Endothelial cell of umbilical vein (primary cell): ENCODE results near the gene NPIPA2. TPM values are rescaled to one million over a fixed set of nuclear protein-coding genes. Genes with fewer than 3 reads are reported as not detected.
"Not testable (repeated sequence)": the region's sequence is repeated elsewhere in the genome, so short reads cannot be mapped to it uniquely, and the experiment has no call there.

Source experiments
- BruUV-seq: library from RNA; stranded (reverse); fragments of 400-500 nt; replicated peaks from 2 replicates; lab custom pipeline; 2021; lab: Mats Ljungman, UMichigan
- CTCF ChIA-PET: fragments of 300-600, 350-600 bp; sonication (Branson Sonifier 250); formaldehyde crosslinking; loops from one replicate; lab custom pipeline; 2021; ENCODE audit warnings: antibody characterized with exemption, inconsistent platforms; lab: Charles Lee
- POLR2A ChIA-PET: fragments of 300-600, 350-600 bp; sonication (Branson Sonifier 250); formaldehyde crosslinking; loops from one replicate; lab custom pipeline; 2021; ENCODE audit warnings: antibody characterized with exemption, inconsistent platforms; lab: Charles Lee
- DNase-seq: peaks from one replicate; pipeline ENCODE4 v3.0.0-alpha.2; 2011; ENCODE audit warnings: low read depth, low spot score
- FAIRE-seq: peaks from 2 replicates; lab custom pipeline; 2011; peaks lifted over from hg19 to GRCh38; lab: Jason Lieb, UNC
- H2AFZ ChIP-seq: 2 replicates; pipeline ENCODE4 v1.6.0; 2012; ENCODE audit warnings: low read depth, low read length, control low read depth, inconsistent platforms
- H3K27ac ChIP-seq: 2 replicates; pipeline ENCODE4 v1.5.1; 2011; ENCODE audit warnings: low read depth, mild to moderate bottlenecking, control low read depth, low read length, moderate library complexity; ENCODE audit not compliant: insufficient read depth
- H3K27me3 ChIP-seq, 2 experiments: 2 replicates each; pipeline versions ENCODE4 v1.6.0 to v1.6.1; 2011; ENCODE audit warnings: low read length in 2 of 2, mixed read lengths in 1 of 2; ENCODE audit not compliant: control insufficient read depth in 2 of 2, insufficient read depth in 2 of 2
- H3K36me3 ChIP-seq, 2 experiments: 2 replicates in 1 of 2; 3 replicates in 1 of 2; pipeline ENCODE4 v1.5.1; 2011; ENCODE audit warnings: low read length in 2 of 2, mild to moderate bottlenecking in 1 of 2, moderate library complexity in 1 of 2; ENCODE audit not compliant: control insufficient read depth in 2 of 2, insufficient read depth in 2 of 2; ENCODE audit errors: extremely low read depth in 1 of 2
- H3K4me1 ChIP-seq: 3 replicates; pipeline ENCODE4 v1.5.1; 2011; ENCODE audit warnings: mild to moderate bottlenecking, low read length; ENCODE audit not compliant: control insufficient read depth, insufficient read depth; ENCODE audit errors: extremely low read depth
- H3K4me2 ChIP-seq: 2 replicates; pipeline ENCODE4 v1.6.1; 2011; ENCODE audit warnings: low read length, control low read depth, mixed read lengths; ENCODE audit not compliant: insufficient read depth
- H3K4me3 ChIP-seq, 3 experiments: fragments of 200-600 bp in 1 of 3; sonication (generic), shearing (Covaris generic) in 1 of 3; replicated peaks in 1 of 3; 2 replicates each; pipeline ENCODE4 v1.5.1; 2011 to 2016; ENCODE audit warnings: control low read depth in 3 of 3, low read length in 3 of 3, mild to moderate bottlenecking in 2 of 3, inconsistent platforms in 1 of 3, low read depth in 1 of 3, moderate library complexity in 1 of 3; ENCODE audit not compliant: insufficient read depth in 1 of 3
- H3K79me2 ChIP-seq: 2 replicates; pipeline ENCODE4 v1.6.0; 2012; ENCODE audit warnings: low read length, inconsistent platforms; ENCODE audit not compliant: control insufficient read depth, insufficient read depth
- H3K9ac ChIP-seq: replicated peaks from 2 replicates; pipeline ENCODE3; 2011; ENCODE audit warnings: low read length, control low read depth; ENCODE audit not compliant: insufficient read depth; ENCODE audit errors: extremely low read depth
- H3K9me1 ChIP-seq: replicated peaks from 3 replicates; pipeline ENCODE4 v1.6.0; 2011; ENCODE audit warnings: mild to moderate bottlenecking, low read length; ENCODE audit not compliant: control insufficient read depth, insufficient read depth; ENCODE audit errors: extremely low read depth
- H3K9me3 ChIP-seq: replicated peaks from 2 replicates; pipeline ENCODE4 v1.5.1; 2012; ENCODE audit warnings: low read length, inconsistent platforms; ENCODE audit not compliant: control insufficient read depth, insufficient read depth
- H4K20me1 ChIP-seq: replicated peaks from 2 replicates; pipeline ENCODE3; 2011; ENCODE audit warnings: mild to moderate bottlenecking, low read length; ENCODE audit not compliant: control insufficient read depth, insufficient read depth; ENCODE audit errors: extremely low read depth
- dilution Hi-C: fragments of 300-500 bp; cut with MboI; formaldehyde crosslinking; loops from one replicate; pipeline ENCODE4 v1.15.0; 2019; ENCODE audit warnings: low sequenced_read_pairs; ENCODE audit not compliant: extremely low pct_ligation_motif_present
- intact Hi-C: fragments of 100-400 bp; cut with micrococcal nuclease; formaldehyde crosslinking; loops from one replicate; pipeline ENCODE4 v1.10.0; 2022
- polyA plus RNA-seq, 4 experiments: library from polyadenylated mRNA; depleted of rRNA in 3 of 4; stranded (reverse) in 3 of 4; unstranded in 1 of 4; fragments of >200 nt; gene quantifications; 2 replicates each; pipeline versions ENCODE4 v1.2.1 to v1.2.3, GENCODE V29; 2011 to 2012; ENCODE audit warnings: missing spikeins in 1 of 4
- total RNA-seq: library from RNA; stranded (reverse); gene quantifications from 2 replicates; pipeline ENCODE4 v1.2.3, GENCODE V29; 2021

The NPIPA2 gene
- total and polyA plus RNA-seq, 2 donors (not counting 3 experiments of a cell fraction or from before 2014, with no cell fraction given) = 1.1 to 6.9 TPM

GRCh38 chr16:14779368-14779877 lies 37.1 kb downstream of the NPIPA2 start:
- H3K9me1 ChIP-seq, H3K9me3 ChIP-seq, DNase-seq, H3K4me1 ChIP-seq, H3K4me3 ChIP-seq, H4K20me1 ChIP-seq, H3K27ac ChIP-seq, H3K9ac ChIP-seq, H3K79me2 ChIP-seq, intact Hi-C loops, CTCF ChIA-PET, H3K36me3 ChIP-seq, BruUV-seq, POLR2A ChIA-PET, H3K4me2 ChIP-seq, dilution Hi-C loops, FAIRE-seq, H2AFZ ChIP-seq, H3K27me3 ChIP-seq: not testable (repeated sequence)

GRCh38 chr16:14786180-14786579 lies 43.8 kb downstream of the NPIPA2 start:
- DNase-seq, H2AFZ ChIP-seq, H3K27ac ChIP-seq, intact Hi-C loops, H3K9me3 ChIP-seq, H3K27me3 ChIP-seq, H3K4me1 ChIP-seq, dilution Hi-C loops, H3K79me2 ChIP-seq, H3K4me2 ChIP-seq, H4K20me1 ChIP-seq, H3K4me3 ChIP-seq, H3K9me1 ChIP-seq, H3K9ac ChIP-seq, POLR2A ChIA-PET, CTCF ChIA-PET, FAIRE-seq, H3K36me3 ChIP-seq, BruUV-seq: not testable (repeated sequence)

DNA sequence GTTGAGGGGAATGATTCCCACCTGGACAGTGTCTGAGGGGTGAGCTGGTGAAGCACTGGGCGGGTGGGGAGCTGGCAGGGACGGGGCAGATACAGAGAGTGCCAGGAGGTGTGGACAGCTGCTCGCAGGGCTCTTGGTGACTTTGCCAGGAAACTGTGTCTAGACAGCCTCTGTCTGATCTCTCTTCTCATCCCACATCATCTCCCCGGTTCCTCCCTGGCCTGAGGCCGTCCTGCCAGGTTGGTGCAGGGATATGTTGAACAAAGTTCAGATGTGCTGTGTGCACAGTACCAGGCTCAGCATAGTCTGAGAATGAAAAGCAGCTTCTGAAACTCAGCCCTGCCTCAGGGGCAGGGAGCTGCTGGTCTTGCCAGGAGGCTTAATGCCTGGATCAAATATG lies 47.2 kb downstream of the NPIPA2 start:
- BruUV-seq, H3K9me1 ChIP-seq, H3K9ac ChIP-seq, H3K36me3 ChIP-seq, H3K9me3 ChIP-seq, dilution Hi-C loops, H3K4me1 ChIP-seq, H2AFZ ChIP-seq, DNase-seq, H4K20me1 ChIP-seq, H3K4me2 ChIP-seq, H3K27me3 ChIP-seq, H3K79me2 ChIP-seq, intact Hi-C loops, H3K27ac ChIP-seq, FAIRE-seq, POLR2A ChIA-PET, H3K4me3 ChIP-seq, CTCF ChIA-PET: not testable (repeated sequence)

GRCh38 chr16:14790320-14790956 lies 48.1 kb downstream of the NPIPA2 start:
- intact Hi-C loops, H3K27me3 ChIP-seq, CTCF ChIA-PET, BruUV-seq, H3K36me3 ChIP-seq, POLR2A ChIA-PET, H3K4me2 ChIP-seq, H3K9ac ChIP-seq, H2AFZ ChIP-seq, H3K27ac ChIP-seq, H3K4me1 ChIP-seq, dilution Hi-C loops, H4K20me1 ChIP-seq, H3K79me2 ChIP-seq, H3K4me3 ChIP-seq, FAIRE-seq, H3K9me3 ChIP-seq, H3K9me1 ChIP-seq, DNase-seq: not testable (repeated sequence)
